HAP-1 (cell line): ENCODE measurements around the gene FRMD1.
A peak's percentile ranks its signal among the peaks of the same experiment; 100 is the strongest.

Source experiments
- DNase-seq, 2 experiments: peaks; one replicate each; pipeline ENCODE4 v3.0.0-alpha.2; 2016 to 2020; ENCODE audit warnings: low spot score in 2 of 2
- H3K27me3 ChIP-seq: fragments of 250-450 bp; sonication (Bioruptor Pico); 2 replicates; pipeline ENCODE4 v1.5.1; 2020; ENCODE audit warnings: low read depth, mild to moderate bottlenecking, moderate library complexity
- H3K36me3 ChIP-seq: fragments of 250-450 bp; sonication (Bioruptor Pico); replicated peaks from 2 replicates; pipeline ENCODE4 v1.5.1; 2020; ENCODE audit warnings: mild to moderate bottlenecking
- H3K4me1 ChIP-seq: fragments of 250-450 bp; sonication (Bioruptor Pico); 2 replicates; pipeline ENCODE4 v1.5.1; 2020; ENCODE audit warnings: mild to moderate bottlenecking
- H3K4me3 ChIP-seq: fragments of 250-450 bp; sonication (Bioruptor Pico); 2 replicates; pipeline ENCODE4 v1.5.1; 2020; ENCODE audit warnings: mild to moderate bottlenecking, moderate library complexity
- H3K9me3 ChIP-seq: fragments of 250-450 bp; sonication (Bioruptor Pico); 2 replicates; pipeline ENCODE4 v1.5.1; 2020; ENCODE audit warnings: mild to moderate bottlenecking, moderate library complexity
- in situ Hi-C: fragments of 300-500 bp; cut with MboI; formaldehyde crosslinking; loops from 3 replicates; pipeline ENCODE4 v1.14.3; 2020; ENCODE audit warnings: low sequenced_read_pairs, inconsistent platforms, mixed read lengths

Gene FRMD1

DNA sequence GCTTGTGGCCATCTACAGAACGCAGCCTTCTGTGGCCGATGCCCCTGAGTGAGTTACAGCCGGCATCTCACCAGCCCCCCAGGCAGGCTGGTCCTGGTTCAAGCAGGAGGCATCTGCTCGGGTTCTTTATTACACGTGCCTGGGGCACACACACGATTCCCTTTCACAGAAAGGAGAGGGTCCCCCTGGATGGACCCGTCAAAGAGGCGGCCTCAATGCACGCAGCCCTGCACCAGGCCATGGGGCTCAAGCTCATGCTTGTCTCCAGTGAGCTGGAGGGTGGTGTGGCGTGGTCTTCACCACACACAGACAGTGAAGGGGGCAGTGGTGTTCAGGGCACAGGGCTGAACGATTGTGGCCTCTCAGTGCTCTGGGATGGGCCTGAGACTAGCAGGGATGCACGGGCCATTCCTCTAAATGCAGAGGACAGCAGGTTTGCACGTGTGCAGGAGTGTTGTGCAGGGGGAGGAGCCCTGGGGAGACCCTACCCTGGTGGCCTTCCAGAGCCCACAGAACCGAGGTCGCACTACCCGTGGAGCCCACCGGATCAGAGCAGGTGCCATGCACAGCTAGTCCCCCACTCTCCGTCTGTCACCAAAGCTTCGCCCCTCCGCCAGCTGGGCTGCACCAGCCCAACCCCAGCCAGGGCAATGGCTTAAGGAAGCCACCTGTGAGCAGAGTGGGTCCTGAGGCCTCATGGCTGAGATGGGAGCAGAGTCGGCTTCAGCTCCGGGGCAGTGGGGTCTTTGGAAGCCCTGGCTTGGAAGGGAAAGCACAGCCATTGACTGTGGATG lies 23.1 kb downstream of the FRMD1 start:
- in situ Hi-C loops, result no loop called here
- Histone ChIP-seq H3K36me3 (no peaks in the 10 kb centered on the region), H3K4me1 (no peaks in the 10 kb centered on the region), H3K27me3 (no peaks in the 10 kb centered on the region), H3K4me3 (no peak overlapping the region), H3K9me3 (no peaks in the 10 kb centered on the region)
- no peak for DNase-seq

DNA sequence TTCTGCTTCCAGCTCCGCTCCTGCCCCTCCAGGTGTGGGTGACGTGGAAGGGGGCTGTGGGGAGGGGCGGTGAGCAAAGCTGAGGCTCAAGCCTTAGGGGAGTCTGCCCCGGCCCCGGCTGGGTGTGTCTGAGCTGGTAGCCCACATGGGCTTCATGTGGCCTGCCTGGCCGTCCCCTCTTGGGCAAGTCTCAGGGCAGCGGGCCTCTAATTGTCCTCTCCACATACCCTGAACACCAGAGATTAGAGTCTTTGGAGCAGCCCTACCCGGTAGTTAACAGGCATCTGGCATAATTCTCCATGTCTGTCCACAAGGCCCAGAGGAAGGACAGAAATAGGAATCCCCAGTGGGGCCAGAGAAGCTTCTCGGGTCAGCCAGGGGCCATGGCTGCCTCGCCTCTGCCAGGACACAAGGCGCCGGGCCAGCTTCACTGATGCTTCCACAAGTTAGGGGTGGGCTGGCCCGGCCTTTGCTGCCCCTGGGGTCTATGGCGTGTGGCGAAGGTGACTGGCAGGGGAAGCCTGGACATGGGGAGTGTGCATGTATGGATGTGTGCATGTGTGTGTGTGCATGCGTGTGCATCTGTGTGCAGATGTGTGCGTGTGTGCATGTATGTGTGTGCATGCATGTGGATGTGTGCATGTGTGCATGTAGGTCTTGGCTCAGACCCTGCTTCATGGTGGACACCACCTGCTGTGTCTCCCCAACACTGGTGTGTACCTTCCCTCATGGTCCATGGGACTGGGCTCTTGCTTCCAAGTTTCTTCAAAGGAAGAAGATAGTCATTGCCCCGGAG lies 24.0 kb downstream of the FRMD1 start:
- H3K4me1 ChIP-seq, result no peaks in the 10 kb centered on the region

DNA sequence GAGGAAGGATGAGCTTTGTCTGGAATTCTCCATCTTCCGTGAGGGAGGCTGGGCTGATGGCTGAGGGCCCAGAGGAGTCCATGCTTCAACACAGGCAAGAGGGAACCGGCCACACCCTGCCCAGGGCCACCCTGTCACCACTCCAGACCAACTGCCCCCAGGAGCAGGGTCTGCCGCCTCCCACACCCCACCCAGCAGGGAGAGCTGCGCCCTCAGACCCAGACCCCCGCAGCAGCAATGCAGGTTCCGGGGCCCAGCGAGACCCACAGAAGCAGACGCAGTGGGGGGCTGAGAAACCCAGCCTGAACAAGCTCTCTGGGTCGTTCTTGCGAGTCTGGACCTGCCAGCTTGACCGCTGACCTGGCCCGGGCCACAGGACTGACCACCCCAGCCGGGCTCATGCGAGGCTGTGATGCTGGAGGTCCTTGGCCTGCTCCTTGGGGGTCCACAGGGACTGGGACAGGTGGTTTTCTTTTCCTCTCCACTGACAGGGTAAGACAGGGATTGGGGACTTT lies 25.0 kb downstream of the FRMD1 start:
- H3K9me3 ChIP-seq, result no peaks in the 10 kb centered on the region
- H3K36me3 ChIP-seq, result no peaks in the 10 kb centered on the region
- no peaks in the 10 kb centered on the region for H3K4me1 ChIP-seq
- DNase-seq, result no peak
- in situ Hi-C loops, result no loop called here
- no peak overlapping the region for H3K4me3 ChIP-seq
- no peaks in the 10 kb centered on the region for H3K27me3 ChIP-seq

More for the DNA sequence above, 24.0 kb downstream of the FRMD1 start:
- no peaks in the 10 kb centered on the region for H3K36me3 ChIP-seq
- H3K9me3 ChIP-seq, result no peaks in the 10 kb centered on the region
- in situ Hi-C loops, result no loop called here
- DNase-seq, result no peak
- H3K4me3 ChIP-seq, result no peak overlapping the region
- no peaks in the 10 kb centered on the region for H3K27me3 ChIP-seq

DNA sequence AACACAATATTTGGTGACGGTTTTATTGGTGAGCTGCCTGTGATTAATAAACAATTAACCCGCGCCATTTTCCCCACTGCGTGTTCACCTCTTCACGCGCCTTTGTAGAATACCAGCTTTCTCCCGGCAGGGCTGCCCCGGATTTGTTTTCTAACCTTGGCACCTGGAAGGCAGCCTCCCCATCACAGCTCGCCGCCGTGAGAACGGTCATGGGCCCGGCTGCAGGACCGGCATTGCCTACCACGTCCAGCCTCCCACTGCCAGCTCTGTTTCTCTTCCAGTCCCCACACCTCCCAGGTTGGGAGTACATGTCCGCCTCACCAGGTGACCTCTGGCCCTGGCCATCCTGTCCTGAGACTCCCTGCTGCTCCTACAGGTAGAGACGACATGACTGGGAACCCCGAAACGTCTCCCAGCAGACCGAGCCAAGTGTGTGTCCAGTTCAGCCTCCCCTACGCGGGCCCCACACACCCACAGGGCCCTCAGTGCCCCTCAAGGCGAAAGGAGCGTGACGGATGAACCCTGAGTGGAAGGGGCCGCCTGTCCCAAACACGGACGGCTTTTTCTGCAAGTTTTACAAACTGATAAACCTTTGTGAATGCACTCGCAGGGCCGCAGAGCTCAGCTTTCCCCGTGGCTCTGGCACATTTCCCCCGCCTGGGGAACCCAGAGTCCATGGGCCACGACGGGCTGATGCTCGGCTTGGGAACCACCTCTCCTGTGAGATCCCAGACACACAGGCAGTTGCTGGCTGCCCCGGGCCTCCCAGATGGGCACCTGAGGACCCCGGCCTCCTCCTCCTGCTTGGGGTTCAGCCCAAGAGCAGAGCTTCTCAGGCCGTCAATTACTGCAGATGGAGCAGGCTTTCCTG lies 25.7 kb downstream of the FRMD1 start:
- Histone ChIP-seq H3K27me3 (no peaks in the 10 kb centered on the region), H3K9me3 (no peaks in the 10 kb centered on the region), H3K4me1 (no peaks in the 10 kb centered on the region), H3K4me3 (no peak overlapping the region), H3K36me3 (no peaks in the 10 kb centered on the region)
- in situ Hi-C loops, result no loop called here
- no peak for DNase-seq

DNA sequence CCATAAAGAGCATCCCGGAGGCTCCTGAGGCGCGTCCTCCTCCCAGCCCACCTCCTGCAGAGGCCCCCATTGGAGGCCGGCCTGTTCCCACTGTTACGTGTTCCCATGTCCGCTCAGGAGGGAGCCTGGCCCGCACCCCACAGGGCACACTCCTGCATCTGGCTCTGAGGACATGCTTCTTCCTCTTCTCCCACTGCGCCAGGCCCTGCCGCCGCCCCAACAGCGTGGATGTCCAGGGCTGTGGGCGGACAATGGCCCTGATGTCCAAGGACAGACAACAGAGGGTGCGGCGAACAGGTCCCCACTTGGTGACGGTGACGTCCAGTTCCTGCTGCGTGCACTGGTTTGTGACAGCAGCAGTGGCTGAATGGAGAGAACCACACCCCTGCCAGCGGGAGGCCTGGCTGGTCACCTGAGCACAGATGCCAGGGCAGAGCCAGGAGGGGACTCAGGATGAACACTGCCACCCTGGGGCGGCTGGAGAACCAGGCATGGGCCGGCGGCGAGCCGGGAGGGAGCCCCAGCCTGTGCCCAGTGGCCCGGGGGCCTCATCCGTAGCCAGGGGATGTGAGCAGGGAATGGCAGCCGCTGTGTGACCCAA lies 26.6 kb downstream of the FRMD1 start:
- Histone ChIP-seq H3K27me3 (no peaks in the 10 kb centered on the region), H3K9me3 (no peaks in the 10 kb centered on the region), H3K36me3 (no peaks in the 10 kb centered on the region), H3K4me3 (no peak overlapping the region), H3K4me1 (no peaks in the 10 kb centered on the region)
- DNase-seq, result no peak
- in situ Hi-C loops, result no loop called here

DNA sequence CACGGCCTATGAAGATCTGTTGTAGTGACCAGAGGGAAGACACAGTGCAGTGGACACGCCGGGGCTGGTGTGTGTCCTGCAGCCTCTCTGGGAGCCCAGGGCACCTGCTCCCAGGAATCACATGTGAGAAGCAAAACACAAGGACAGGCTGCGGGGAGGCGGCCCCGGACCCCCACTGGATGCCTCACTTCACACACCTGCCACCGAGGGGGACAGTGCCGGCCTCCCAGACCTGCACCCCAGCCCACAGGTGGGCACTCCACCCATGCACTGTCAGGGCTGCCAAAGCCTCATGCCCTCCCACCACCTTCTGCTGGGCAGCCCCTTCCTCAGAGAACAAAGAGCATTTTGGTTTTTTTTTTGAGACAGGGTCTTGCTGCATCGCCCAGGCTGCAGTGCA lies 27.4 kb downstream of the FRMD1 start:
- no peak overlapping the region for H3K4me3 ChIP-seq
- H3K4me1 ChIP-seq, result no peaks in the 10 kb centered on the region
- no peak for DNase-seq
- H3K36me3 ChIP-seq, result no peaks in the 10 kb centered on the region
- H3K9me3 ChIP-seq, result no peaks in the 10 kb centered on the region
- H3K27me3 ChIP-seq, result no peaks in the 10 kb centered on the region
- in situ Hi-C loops, result no loop called here

DNA sequence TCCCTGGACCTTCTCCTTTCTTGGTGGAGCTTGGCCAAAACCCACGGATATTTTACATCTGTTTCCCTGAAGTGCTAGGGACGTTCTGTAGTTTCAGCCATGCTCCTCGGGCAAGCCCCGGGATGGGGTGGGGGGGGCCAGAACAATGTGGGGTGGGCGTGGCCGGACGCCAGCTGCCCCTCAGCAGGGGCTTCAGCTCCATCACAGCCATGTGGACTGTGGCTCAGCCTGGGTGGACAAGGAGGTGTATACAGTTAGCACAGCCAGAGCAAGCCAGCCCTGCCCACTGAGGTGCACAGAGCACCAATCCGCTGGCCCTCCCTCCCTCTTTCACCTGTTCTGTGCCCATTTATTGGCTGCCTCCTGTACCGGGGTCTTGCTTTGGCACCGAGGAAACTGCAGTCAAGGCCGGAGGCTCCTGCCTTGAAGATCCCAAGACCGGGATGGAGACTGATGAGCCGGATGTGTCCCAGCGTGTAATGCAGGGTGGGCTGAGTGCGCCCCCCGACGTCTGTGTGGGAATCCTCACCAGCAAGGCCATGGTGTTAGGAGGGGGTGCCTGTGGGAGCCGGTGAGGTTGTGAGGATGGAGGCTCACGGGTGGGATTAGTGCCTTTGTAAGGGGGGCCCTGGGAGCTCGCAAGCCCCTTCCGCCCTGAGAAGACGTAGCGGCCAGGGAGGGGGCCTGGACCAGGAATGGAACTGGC lies 28.0 kb downstream of the FRMD1 start:
- Histone ChIP-seq H3K27me3 (no peaks in the 10 kb centered on the region), H3K4me1 (no peaks in the 10 kb centered on the region), H3K36me3 (no peaks in the 10 kb centered on the region), H3K9me3 (no peaks in the 10 kb centered on the region), H3K4me3 (no peak overlapping the region)
- DNase-seq, result peak in 1 of 2 experiments; percentile 22
- in situ Hi-C loops, result no loop called here

DNA sequence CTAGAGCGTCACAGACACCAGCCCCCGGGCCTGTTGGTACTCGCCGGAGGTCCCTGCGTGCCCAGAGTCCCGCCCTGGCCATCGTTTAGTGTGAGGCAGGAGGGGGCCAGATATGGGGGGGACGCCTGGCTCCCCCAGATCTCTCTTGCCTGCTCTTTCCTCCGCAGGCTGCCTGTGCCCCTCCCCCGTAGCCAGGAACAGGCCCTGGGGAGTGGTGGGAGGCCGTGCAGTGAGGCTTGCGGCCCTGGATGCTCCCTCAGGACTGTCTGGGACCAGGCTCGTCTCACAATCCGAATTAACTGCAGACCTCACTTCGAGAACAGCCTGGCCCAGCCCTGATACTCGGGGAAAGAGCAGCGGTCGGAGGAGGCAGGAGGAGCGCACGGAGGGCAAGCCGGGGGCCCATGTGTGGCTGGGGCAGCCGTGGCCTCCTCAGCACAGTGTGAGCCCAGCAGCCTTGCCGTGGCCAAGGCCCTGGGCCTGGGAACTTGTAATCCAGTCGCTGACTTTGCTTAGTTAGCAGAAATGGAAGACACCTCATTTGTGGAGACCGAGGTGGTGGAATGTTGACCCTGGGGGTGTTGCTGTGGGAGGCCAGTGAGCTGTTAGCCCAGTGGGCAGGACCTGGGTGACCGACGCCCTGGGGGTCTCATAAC lies 28.7 kb downstream of the FRMD1 start:
- no peak for DNase-seq
- H3K4me3 ChIP-seq, result no peak overlapping the region
- H3K4me1 ChIP-seq, result no peaks in the 10 kb centered on the region
- in situ Hi-C loops, result no loop called here
- H3K9me3 ChIP-seq, result no peaks in the 10 kb centered on the region
- no peaks in the 10 kb centered on the region for H3K27me3 ChIP-seq
- no peaks in the 10 kb centered on the region for H3K36me3 ChIP-seq

DNA sequence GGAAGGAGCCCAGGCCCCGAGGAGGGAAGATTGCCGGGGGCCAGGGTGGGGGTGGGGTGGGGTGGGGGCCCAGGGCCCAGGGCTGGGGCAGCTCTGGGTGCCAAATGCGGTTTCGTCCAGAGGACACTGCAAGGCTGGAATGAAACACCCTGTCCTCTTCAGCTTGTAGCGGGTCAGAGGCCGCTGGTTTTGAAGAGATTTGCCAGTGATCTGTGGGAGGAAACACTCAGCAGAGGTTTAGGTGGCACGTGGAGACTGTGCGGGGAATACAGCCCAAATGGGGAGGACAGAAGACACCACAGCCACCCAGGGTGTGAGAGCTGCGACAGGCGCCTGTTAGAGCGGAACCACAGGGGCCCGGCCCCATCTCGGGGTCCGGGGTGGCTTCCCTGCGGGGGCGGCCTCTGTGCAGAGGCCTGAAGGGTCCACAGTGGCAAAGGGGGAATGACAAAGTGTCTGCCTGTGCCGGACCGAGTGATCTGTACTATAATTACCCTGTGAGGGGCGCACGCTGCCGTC lies 29.2 kb downstream of the FRMD1 start:
- H3K27me3 ChIP-seq, result no peaks in the 10 kb centered on the region
- in situ Hi-C loops, result no loop called here
- no peak overlapping the region for H3K4me3 ChIP-seq
- DNase-seq, result no peak
- no peaks in the 10 kb centered on the region for H3K9me3 ChIP-seq
- H3K36me3 ChIP-seq, result no peaks in the 10 kb centered on the region
- no peaks in the 10 kb centered on the region for H3K4me1 ChIP-seq

DNA sequence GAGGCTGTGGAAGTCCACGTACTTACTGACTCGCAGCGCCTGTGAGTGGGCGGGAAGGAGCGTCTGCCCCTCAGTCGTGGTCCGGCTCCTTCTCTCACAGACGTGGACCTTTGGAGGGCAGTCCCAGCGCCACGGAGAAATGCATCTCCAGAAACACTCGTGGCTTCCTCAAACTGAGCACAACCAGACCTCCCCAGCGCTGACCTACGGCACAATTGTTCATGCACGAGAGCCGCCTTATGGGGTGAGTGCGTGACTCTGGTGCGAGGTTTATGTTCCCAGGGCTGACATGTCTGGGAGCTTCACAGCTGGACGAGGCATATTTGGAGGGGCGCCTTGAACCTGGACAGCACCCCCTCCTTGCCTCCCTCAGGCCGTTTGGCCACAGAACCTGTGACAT lies 29.7 kb downstream of the FRMD1 start:
- H3K4me3 ChIP-seq, result no peak overlapping the region
- no peaks in the 10 kb centered on the region for H3K9me3 ChIP-seq
- in situ Hi-C loops, result no loop called here
- no peaks in the 10 kb centered on the region for H3K27me3 ChIP-seq
- no peaks in the 10 kb centered on the region for H3K36me3 ChIP-seq
- no peak for DNase-seq
- no peaks in the 10 kb centered on the region for H3K4me1 ChIP-seq

DNA sequence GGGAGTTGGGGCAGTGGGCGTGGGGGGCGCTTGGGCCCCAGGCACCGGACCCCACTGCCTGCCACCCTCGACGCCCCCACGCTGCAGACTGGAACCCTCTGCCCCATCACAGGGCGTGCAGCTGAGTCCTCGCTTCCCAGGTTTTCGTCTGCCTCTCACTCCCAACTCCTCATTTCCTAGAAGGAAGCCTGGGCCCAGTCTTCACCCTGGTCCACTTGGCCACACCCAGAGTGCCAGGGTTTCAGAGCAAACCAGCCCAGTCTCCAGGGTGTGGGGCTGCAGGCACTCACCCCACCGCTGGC lies 30.3 kb downstream of the FRMD1 start:
- no peaks in the 10 kb centered on the region for H3K27me3 ChIP-seq
- no peaks in the 10 kb centered on the region for H3K9me3 ChIP-seq
- no peak for DNase-seq
- no peaks in the 10 kb centered on the region for H3K36me3 ChIP-seq
- no peak overlapping the region for H3K4me3 ChIP-seq
- in situ Hi-C loops, result no loop called here
- H3K4me1 ChIP-seq, result no peaks in the 10 kb centered on the region

DNA sequence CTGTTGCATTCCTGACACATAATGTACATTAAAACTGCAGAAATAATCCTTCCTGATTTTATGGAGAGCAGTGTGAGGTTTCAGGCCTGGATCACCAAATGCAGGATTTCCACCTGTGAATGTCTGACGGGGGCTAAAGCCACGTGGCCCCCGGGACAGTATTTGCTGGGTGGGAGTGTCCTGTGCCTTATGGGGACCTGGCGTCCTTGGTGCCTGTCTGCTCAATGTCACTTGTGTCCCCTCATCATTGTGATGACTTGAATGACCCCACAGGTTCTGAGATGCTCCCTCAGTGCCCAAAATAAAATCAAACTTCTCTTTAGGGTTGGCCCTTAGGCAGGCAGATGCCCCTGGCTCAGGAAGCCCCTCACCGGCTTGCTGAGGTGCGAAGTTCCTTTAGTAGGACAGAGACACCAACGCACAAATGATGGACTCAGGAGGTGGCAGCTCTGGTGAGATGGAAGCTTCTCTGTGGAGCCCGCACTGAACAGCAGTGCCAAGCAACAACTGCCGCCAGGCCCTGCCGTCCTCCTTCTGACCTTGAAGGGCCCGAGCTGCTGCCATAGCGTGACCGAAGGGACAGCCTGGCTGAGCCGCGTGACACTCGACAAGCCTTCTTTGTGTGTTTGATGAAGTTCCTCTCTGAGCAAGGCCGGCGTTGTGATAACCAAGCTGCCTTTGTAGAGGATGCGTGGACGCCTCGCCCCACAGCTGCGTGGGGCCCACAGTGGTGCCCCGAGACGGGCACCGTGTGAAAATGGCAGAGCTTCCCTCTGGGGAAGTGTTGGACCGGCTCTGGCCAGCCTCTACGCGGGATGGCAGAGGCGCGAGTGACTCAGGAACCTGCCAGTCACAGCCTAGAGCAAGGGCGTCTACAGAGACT lies 30.9 kb downstream of the FRMD1 start:
- in situ Hi-C loops, result no loop called here
- no peaks in the 10 kb centered on the region for H3K4me1 ChIP-seq
- DNase-seq, result no peak

More for the DNA sequence above, 30.9 kb downstream of the FRMD1 start:
- Histone ChIP-seq H3K36me3 (no peaks in the 10 kb centered on the region), H3K27me3 (no peaks in the 10 kb centered on the region), H3K9me3 (no peaks in the 10 kb centered on the region), H3K4me3 (no peak overlapping the region)
